CD4-positive, alpha-beta T cell treated with Interferon alpha-2 for 1 hour (primary cell): ENCODE data around the gene TMEM156.

ENCODE experiments used
- DNase-seq, 2 donors: peaks; one replicate each; pipeline ENCODE4 v3.0.0-alpha.2; 2020 to 2022

TMEM156 gene

GRCh38 chr4:39032218-39033085, at the start of gene TMEM156:
TSS of gene TMEM156 (minus strand) at chr4:39032409. CDS start at chr4:39032313, 96 bp downstream.
- peak in 1 of 2 donors; percentile 80 for DNase-seq

- no peak for DNase-seq
Observed at GRCh38 chr4:39078829-39079228, 46.6 kb upstream of the TMEM156 start.

- DNase-seq = no peak
Observed at GRCh38 chr4:39068907-39069306, 36.7 kb upstream of the TMEM156 start.

GRCh38 chr4:39067451-39067850, 35.2 kb upstream of the TMEM156 start:
- DNase-seq = no peak

- no peak for DNase-seq
Observed at GRCh38 chr4:39067031-39067430, 34.8 kb upstream of the TMEM156 start.

- DNase-seq = no peak
Observed at GRCh38 chr4:39066371-39066770, 34.2 kb upstream of the TMEM156 start.

- DNase-seq = no peak
Observed at GRCh38 chr4:39063430-39063829, 31.2 kb upstream of the TMEM156 start.

- no peak for DNase-seq
Observed at GRCh38 chr4:39062770-39063097, 30.5 kb upstream of the TMEM156 start.

GRCh38 chr4:39062094-39062769, 30.0 kb upstream of the TMEM156 start, which contains the start of gene KLHL5:
TSS of gene KLHL5 (plus strand) at chr4:39062232. CDS start at chr4:39062653, 421 bp downstream.
- no peak for DNase-seq

- no peak for DNase-seq
Observed at GRCh38 chr4:39061457-39061856, 29.2 kb upstream of the TMEM156 start.

GRCh38 chr4:39056023-39056422, 23.8 kb upstream of the TMEM156 start:
- DNase-seq = no peak

- DNase-seq = no peak
Observed at GRCh38 chr4:39054497-39054896, 22.3 kb upstream of the TMEM156 start.

- DNase-seq = no peak
Observed at GRCh38 chr4:39053983-39054382, 21.8 kb upstream of the TMEM156 start.

GRCh38 chr4:39051492-39051891, 19.3 kb upstream of the TMEM156 start:
- no peak for DNase-seq

- no peak for DNase-seq
Observed at GRCh38 chr4:39050590-39050989, 18.4 kb upstream of the TMEM156 start.

GRCh38 chr4:39048311-39048710, 16.1 kb upstream of the TMEM156 start:
- DNase-seq = peak in 1 of 2 donors; percentile 50

- DNase-seq = no peak
Observed at GRCh38 chr4:39047681-39048080, 15.5 kb upstream of the TMEM156 start.

- DNase-seq = peak in 1 of 2 donors; percentile 40
Observed at GRCh38 chr4:39046249-39046648, 14.0 kb upstream of the TMEM156 start.

GRCh38 chr4:39045827-39046221, 13.6 kb upstream of the TMEM156 start:
- DNase-seq = peak in 1 of 2 donors; percentile 56

- DNase-seq = peak; percentile 55 to 65
Observed at GRCh38 chr4:39044956-39045826, 13.0 kb upstream of the TMEM156 start.

GRCh38 chr4:39044364-39044955, 12.3 kb upstream of the TMEM156 start:
- peak; percentile 98 for DNase-seq

- DNase-seq = peak; percentile 33 to 51
Observed at GRCh38 chr4:39043861-39044363, 11.7 kb upstream of the TMEM156 start.
